Fibroblast of peridontal ligament (primary cell): ENCODE measurements around the gene CBFB.
A peak's percentile ranks its signal among the peaks of the same experiment; 100 is the strongest.
"Not testable (repeated sequence)": the region's sequence is repeated elsewhere in the genome, so short reads cannot be mapped to it uniquely, and the experiment has no call there.

Experiments used
- DNase-seq: peaks from one replicate; pipeline ENCODE4 v3.0.0-alpha.2; 2010; ENCODE audit errors: extremely low read depth

The CBFB gene

GRCh38 chr16:67098599-67098998 is 69.7 kb downstream of the CBFB start:
- no peak for DNase-seq

GRCh38 chr16:67100569-67101310 is 71.8 kb downstream of the CBFB start:
- peak; percentile 78 for DNase-seq

- peak; percentile 48 for DNase-seq
These were observed 72.5 kb downstream of the CBFB start for GRCh38 chr16:67101311-67102082.

GRCh38 chr16:67104061-67104460 is 75.1 kb downstream of the CBFB start:
- peak; percentile 27 for DNase-seq

- DNase-seq: no peak
These were observed 75.9 kb downstream of the CBFB start for GRCh38 chr16:67104845-67105244.

GRCh38 chr16:67105246-67105645 is 76.3 kb downstream of the CBFB start:
- no peak for DNase-seq

- DNase-seq: peak; percentile 74
These were observed 76.9 kb downstream of the CBFB start for GRCh38 chr16:67105881-67106280.

- no peak for DNase-seq
These were observed 79.5 kb downstream of the CBFB start for GRCh38 chr16:67108489-67108888.

- no peak for DNase-seq
These were observed 80.0 kb downstream of the CBFB start for GRCh38 chr16:67108931-67109406.

GRCh38 chr16:67109407-67110135 is 80.6 kb downstream of the CBFB start, which contains the start of gene PHAF1:
PHAF1 (plus strand) TSS chr16:67109941; CDS start chr16:67110176, 235 bp downstream.
- peak; percentile 85 for DNase-seq

- DNase-seq: no peak
These were observed 83.0 kb downstream of the CBFB start for GRCh38 chr16:67111951-67112444.

GRCh38 chr16:67112591-67113399 is 83.8 kb downstream of the CBFB start:
- no peak for DNase-seq

- peak; percentile 54 for DNase-seq
These were observed 85.8 kb downstream of the CBFB start for GRCh38 chr16:67114793-67115192.

- DNase-seq: peak; percentile 80
These were observed 86.7 kb downstream of the CBFB start for GRCh38 chr16:67115639-67116038.

GRCh38 chr16:67116388-67117311 is 87.7 kb downstream of the CBFB start:
- no peak for DNase-seq

GRCh38 chr16:67117716-67118115 is 88.8 kb downstream of the CBFB start:
- DNase-seq: no peak

- no peak for DNase-seq
These were observed 91.1 kb downstream of the CBFB start for GRCh38 chr16:67120025-67120424.

GRCh38 chr16:67122799-67123198 is 93.8 kb downstream of the CBFB start:
- DNase-seq: not testable (repeated sequence)

- DNase-seq: no peak
These were observed 99.5 kb downstream of the CBFB start for GRCh38 chr16:67128417-67128816.

- no peak for DNase-seq
These were observed 99.9 kb downstream of the CBFB start for GRCh38 chr16:67128887-67129286.
